ENCODE data around the gene SYMPK.

Gene SYMPK

DNA sequence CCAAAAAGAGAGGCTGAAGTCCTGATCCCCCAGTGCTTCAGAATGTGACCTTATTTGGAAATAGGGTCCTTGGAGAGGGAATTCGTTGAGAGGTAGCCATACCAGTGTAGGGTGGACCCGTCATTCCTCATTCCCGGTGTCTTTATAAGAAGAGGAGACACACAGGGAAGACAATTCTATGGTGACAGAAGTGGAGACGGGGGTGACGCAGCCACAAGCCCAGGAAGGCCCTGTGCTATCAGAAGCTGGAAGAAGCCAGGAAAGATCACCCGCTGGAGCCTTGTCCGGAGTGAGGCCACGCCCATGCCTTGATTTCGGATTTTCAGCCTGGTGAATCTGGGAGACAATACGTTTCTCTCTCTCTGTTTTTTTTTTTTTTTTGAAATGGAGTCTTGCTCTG, 42.1 kb upstream of the SYMPK start:
- peak overlapping the region; percentile 40; the same call in 1 of the 2 replicates for H2AFZ ChIP-seq (ENCODE audit: low read depth, low read length)
- peaks cover 12% of the 10 kb centered on the region for H3K36me3 ChIP-seq (ENCODE audit: insufficient read depth, low read length)
- TF ChIP-seq, protein P1, sequence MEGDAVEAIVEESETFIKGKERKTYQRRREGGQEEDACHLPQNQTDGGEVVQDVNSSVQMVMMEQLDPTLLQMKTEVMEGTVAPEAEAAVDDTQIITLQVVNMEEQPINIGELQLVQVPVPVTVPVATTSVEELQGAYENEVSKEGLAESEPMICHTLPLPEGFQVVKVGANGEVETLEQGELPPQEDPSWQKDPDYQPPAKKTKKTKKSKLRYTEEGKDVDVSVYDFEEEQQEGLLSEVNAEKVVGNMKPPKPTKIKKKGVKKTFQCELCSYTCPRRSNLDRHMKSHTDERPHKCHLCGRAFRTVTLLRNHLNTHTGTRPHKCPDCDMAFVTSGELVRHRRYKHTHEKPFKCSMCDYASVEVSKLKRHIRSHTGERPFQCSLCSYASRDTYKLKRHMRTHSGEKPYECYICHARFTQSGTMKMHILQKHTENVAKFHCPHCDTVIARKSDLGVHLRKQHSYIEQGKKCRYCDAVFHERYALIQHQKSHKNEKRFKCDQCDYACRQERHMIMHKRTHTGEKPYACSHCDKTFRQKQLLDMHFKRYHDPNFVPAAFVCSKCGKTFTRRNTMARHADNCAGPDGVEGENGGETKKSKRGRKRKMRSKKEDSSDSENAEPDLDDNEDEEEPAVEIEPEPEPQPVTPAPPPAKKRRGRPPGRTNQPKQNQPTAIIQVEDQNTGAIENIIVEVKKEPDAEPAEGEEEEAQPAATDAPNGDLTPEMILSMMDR (IDR thresholded peaks at IDR 0.05; ENCODE audit: borderline replicate concordance, extremely low read depth, low read length, poor library complexity, severe bottlenecking), result no peak
- no peak for TF ChIP-seq EZH2 (IDR thresholded peaks at IDR 0.05; ENCODE audit: borderline replicate concordance, low read depth, low read length, severe bottlenecking)
- DNase-seq, result no peak
- no peaks in the 10 kb centered on the region for H3K9me3 ChIP-seq (ENCODE audit: insufficient read depth, low read length, severe bottlenecking)
- H3K79me2 ChIP-seq (ENCODE audit: insufficient read depth, low read length), result peaks cover 22% of the 10 kb centered on the region
- H3K4me3 ChIP-seq (ENCODE audit: low read depth in 1 of 2, low read length in 2 of 2), result no peak overlapping the region
- no peak overlapping the region for H3K9ac ChIP-seq (ENCODE audit: low read depth, low read length)
- H3K27ac ChIP-seq (ENCODE audit: low read length), result no peak overlapping the region
- 0 out of 2 replicates have a peak, but pooled peaks cover under 1% of the 10 kb centered on the region for H4K20me1 ChIP-seq (ENCODE audit: insufficient read depth, low read length)
- no peak overlapping the region for H3K4me2 ChIP-seq (ENCODE audit: insufficient read depth, low read length)
- H3K4me1 ChIP-seq (ENCODE audit: insufficient read depth, low read length), result peaks cover 25% of the 10 kb centered on the region
- no peak for ATAC-seq (ENCODE audit: insufficient read depth, low read depth)
- H3K27me3 ChIP-seq (ENCODE audit: insufficient read depth, low read length, poor library complexity), result no peaks in the 10 kb centered on the region

DNA sequence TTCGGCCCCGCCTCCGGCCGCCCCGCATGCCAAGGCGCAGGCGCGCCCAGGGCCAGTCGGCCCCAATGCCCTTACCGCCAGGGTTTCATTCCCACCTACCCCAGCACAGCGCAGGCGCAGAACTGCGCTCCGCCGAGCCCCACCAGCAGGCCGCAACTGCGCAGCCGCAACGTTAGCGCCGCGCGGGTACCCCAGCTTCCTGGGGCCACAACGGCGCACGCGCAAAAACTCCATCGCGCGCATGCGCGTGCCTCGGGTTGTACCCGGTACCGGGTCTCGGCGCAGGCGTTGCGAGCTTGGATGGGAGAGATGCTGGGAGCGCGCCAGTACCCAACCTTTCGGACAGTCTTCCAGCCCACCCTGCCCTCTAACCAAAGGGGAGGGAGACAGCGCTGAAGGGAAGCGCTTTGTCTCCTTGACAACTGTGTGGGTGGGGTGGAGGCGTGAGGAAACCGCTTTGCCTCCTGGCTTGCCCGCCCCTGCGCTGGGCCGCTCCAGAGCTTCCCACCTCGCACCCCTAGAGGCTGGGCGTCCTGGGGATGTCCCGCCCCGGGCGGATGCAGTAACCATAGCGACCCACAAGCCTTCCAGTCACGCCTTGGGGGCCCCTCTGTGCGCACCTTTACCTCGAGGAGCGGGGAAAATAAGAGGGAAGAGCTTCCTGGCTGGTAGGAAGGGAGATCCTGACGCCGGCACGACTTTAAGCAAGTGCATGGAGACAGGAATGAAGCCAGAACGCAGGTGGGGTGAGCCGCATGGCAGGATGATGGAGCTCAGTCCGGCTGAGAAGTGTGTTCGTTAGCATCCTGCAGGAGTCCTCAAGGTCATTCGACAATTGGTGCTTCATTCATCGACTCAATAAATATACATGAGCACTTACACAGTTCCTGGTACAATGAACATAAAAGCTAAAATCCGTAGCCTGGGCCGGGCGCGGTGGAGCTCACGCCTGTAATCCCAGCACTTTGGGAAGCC, 40.0 kb upstream of the SYMPK start:
- peaks cover 32% of the 10 kb centered on the region for H3K36me3 ChIP-seq (ENCODE audit: insufficient read depth, low read length)
- no peaks in the 10 kb centered on the region for H3K27me3 ChIP-seq (ENCODE audit: insufficient read depth, low read length, poor library complexity)
- H2AFZ ChIP-seq (ENCODE audit: low read depth, low read length), result peak overlapping the region; percentile 94
- TF ChIP-seq, protein P1 (IDR thresholded peaks at IDR 0.05; ENCODE audit: borderline replicate concordance, extremely low read depth, low read length, poor library complexity, severe bottlenecking), result no peak
- TF ChIP-seq EZH2 (IDR thresholded peaks at IDR 0.05; ENCODE audit: borderline replicate concordance, low read depth, low read length, severe bottlenecking), result no peak
- peaks cover 27% of the 10 kb centered on the region for H3K4me1 ChIP-seq (ENCODE audit: insufficient read depth, low read length)
- H3K9me3 ChIP-seq (ENCODE audit: insufficient read depth, low read length, severe bottlenecking), result no peaks in the 10 kb centered on the region
- H4K20me1 ChIP-seq (ENCODE audit: insufficient read depth, low read length), result 0 out of 2 replicates have a peak, but pooled peaks cover 4% of the 10 kb centered on the region
- H3K27ac ChIP-seq (ENCODE audit: low read length), result peak overlapping the region; percentile 85
- ATAC-seq (ENCODE audit: insufficient read depth, low read depth) (peak; percentile 90), DNase-seq (peak; percentile 99)
- H3K9ac ChIP-seq (ENCODE audit: low read depth, low read length), result peak overlapping the region; percentile 80
- H3K79me2 ChIP-seq (ENCODE audit: insufficient read depth, low read length), result peaks cover 25% of the 10 kb centered on the region
- peak overlapping the region; percentile 87 for H3K4me2 ChIP-seq (ENCODE audit: insufficient read depth, low read length)
- peak overlapping the region; percentile 71 to 87; a peak in 3 of 4 replicates for H3K4me3 ChIP-seq (ENCODE audit: low read depth in 1 of 2, low read length in 2 of 2)

DNA sequence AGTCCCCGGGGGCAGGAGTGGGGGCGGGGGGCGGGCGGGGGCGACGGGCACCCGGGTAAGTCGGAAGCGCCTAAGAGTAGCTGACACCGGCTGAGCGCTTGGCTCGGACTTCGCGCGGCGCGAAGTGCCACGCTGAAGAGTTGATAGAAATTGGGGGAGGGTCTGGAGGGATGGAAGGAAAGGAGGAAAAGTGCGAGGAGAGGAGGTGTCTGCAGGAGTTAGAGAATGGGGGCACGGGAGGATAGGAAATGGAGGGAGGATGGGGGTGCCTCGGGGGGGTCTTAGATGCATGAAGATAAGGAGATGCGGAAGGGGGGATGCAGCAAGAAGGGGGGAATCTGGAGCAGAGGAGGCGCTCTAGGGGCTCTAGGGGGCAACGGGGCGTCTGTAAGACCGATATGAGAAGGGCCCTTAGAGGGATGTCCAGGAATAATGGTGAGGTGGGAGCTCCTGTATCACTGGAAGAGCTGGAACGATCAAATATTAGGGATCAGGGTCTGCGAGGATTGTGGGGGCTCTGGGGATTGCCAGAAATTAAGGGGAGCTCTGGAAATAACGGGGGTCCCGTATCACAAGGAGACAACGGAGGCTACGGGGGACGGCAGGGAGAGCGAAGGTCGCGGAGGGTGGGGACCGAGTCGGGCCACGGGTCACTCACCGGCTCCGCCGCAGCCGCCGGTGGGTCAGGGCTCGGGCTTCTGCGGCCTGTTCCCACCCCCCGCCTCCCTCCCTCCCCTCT, 39.1 kb upstream of the SYMPK start, which contains the start of gene MYPOP:
Gene MYPOP (minus strand): TSS at position 702 of the 739 bp plus-strand sequence. CDS start 840 bp downstream, outside the sequence.
- Histone ChIP-seq H3K27ac (ENCODE audit: low read length) (peak within 1 kb of the TSS; percentile 85), H3K9ac (ENCODE audit: low read depth, low read length) (peak within 1 kb of the TSS; percentile 80), H2AFZ (ENCODE audit: low read depth, low read length) (peak within 1 kb of the TSS; percentile 94), H3K36me3 (ENCODE audit: insufficient read depth, low read length) (peaks cover 38% of the 10 kb centered on the region), H3K4me2 (ENCODE audit: insufficient read depth, low read length) (peak within 1 kb of the TSS; percentile 87), H4K20me1 (ENCODE audit: insufficient read depth, low read length) (0 out of 2 replicates have a peak, but pooled peaks cover 4% of the 10 kb centered on the region), H3K4me3 (ENCODE audit: low read depth in 1 of 2, low read length in 2 of 2) (peak within 1 kb of the TSS; percentile 71 to 87; a peak in 3 of 4 replicates), H3K27me3 (ENCODE audit: insufficient read depth, low read length, poor library complexity) (no peaks in the 10 kb centered on the region), H3K4me1 (ENCODE audit: insufficient read depth, low read length) (peaks cover 27% of the 10 kb centered on the region), H3K79me2 (ENCODE audit: insufficient read depth, low read length) (peaks cover 28% of the 10 kb centered on the region), H3K9me3 (ENCODE audit: insufficient read depth, low read length, severe bottlenecking) (no peaks in the 10 kb centered on the region)
- no peak for ATAC-seq (ENCODE audit: insufficient read depth, low read depth)
- peak; percentile 34 for DNase-seq
- no peak for TF ChIP-seq EZH2 (IDR thresholded peaks at IDR 0.05; ENCODE audit: borderline replicate concordance, low read depth, low read length, severe bottlenecking)
- TF ChIP-seq, protein P1 (IDR thresholded peaks at IDR 0.05; ENCODE audit: borderline replicate concordance, extremely low read depth, low read length, poor library complexity, severe bottlenecking), result no peak
